Measurements from ENCODE around the gene ST14. TPM values are rescaled to one million over a fixed set of nuclear protein-coding genes. Genes with fewer than 3 reads are reported as not detected.

ST14 gene
- polyA plus RNA-seq, 3 donors: 13.3 to 36.0 (median 23.6) TPM

- Histone ChIP-seq H3K9me3 (replicated peaks in 1 of 2; ENCODE audit: control insufficient read depth in 1 of 2, insufficient read depth in 1 of 2, low read length in 2 of 2) (no peaks in the 10 kb centered on the region), H3K9ac (ENCODE audit: insufficient read depth, low read length, poor library complexity, severe bottlenecking) (no peak overlapping the region), H2AFZ (ENCODE audit: insufficient read depth, low read depth, low read length, poor library complexity, severe bottlenecking) (no peak overlapping the region), H3K4me2 (replicated peaks; ENCODE audit: extremely low read depth, low read length, poor library complexity, severe bottlenecking) (no peak overlapping the region), H3K4me1 (ENCODE audit: control insufficient read depth in 1 of 2, insufficient read depth in 2 of 2, low read length in 2 of 2) (peaks cover 69 to 78% of the 10 kb centered on the region in 2 donors), H3K36me3 (replicated peaks in 1 of 2; ENCODE audit: control insufficient read depth in 1 of 2, insufficient read depth in 2 of 2, low read length in 2 of 2) (peaks cover 34 to 60% of the 10 kb centered on the region in 2 donors), H3K4me3 (replicated peaks in 1 of 3; ENCODE audit: low read depth in 2 of 3, low read length in 3 of 3) (no peak overlapping the region), H3K79me2 (ENCODE audit: insufficient read depth, low read length) (peaks cover 86% of the 10 kb centered on the region), H3K27me3 (ENCODE audit: control insufficient read depth in 2 of 2, insufficient read depth in 2 of 2, low read length in 2 of 2) (no peaks in the 10 kb centered on the region), H3K27ac (ENCODE audit: low read depth in 1 of 2, low read length in 2 of 2) (peak overlapping the region in 1 of 2 donors; percentile 91), H4K20me1 (ENCODE audit: insufficient read depth, low read length) (peaks cover 72% of the 10 kb centered on the region)
- TF ChIP-seq, protein P1, sequence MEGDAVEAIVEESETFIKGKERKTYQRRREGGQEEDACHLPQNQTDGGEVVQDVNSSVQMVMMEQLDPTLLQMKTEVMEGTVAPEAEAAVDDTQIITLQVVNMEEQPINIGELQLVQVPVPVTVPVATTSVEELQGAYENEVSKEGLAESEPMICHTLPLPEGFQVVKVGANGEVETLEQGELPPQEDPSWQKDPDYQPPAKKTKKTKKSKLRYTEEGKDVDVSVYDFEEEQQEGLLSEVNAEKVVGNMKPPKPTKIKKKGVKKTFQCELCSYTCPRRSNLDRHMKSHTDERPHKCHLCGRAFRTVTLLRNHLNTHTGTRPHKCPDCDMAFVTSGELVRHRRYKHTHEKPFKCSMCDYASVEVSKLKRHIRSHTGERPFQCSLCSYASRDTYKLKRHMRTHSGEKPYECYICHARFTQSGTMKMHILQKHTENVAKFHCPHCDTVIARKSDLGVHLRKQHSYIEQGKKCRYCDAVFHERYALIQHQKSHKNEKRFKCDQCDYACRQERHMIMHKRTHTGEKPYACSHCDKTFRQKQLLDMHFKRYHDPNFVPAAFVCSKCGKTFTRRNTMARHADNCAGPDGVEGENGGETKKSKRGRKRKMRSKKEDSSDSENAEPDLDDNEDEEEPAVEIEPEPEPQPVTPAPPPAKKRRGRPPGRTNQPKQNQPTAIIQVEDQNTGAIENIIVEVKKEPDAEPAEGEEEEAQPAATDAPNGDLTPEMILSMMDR (IDR thresholded peaks at IDR 0.05): no peak
- Mint-ChIP-seq H3K4me3 (no peak overlapping the region), H3K9me3 (peaks cover 0 to 3% (median 0%) of the 10 kb centered on the region in 7 donors), H3K27me3 (ENCODE audit: low read depth in 3 of 3) (peaks cover 0 to 4% (median 2%) of the 10 kb centered on the region in 3 donors), H3K27ac (peak overlapping the region in 6 of 7 donors; percentile 73 to 100 (median 91)), H3K36me3 (peaks cover 67 to 78% of the 10 kb centered on the region in 2 donors), H3K4me1 (peaks cover 79% of the 10 kb centered on the region)
- 100% methylated on average over 3 of the region's 5 CpGs for WGBS (ENCODE audit: insufficient coverage)
- intact Hi-C loops (cut with micrococcal nuclease): loop anchor here in 1 of 2 donors (5.0 kb wide), 2 partner anchors 33 to 48 kb away; no protein-coding TSS in a partner anchor
- DNase-seq: no peak
These were observed 39.5 kb upstream of the ST14 start for GRCh38 chr11:130120045-130120444.

GRCh38 chr11:130121445-130121978 lies 38.1 kb upstream of the ST14 start:
- H4K20me1 ChIP-seq (ENCODE audit: insufficient read depth, low read length): peaks cover 71% of the 10 kb centered on the region
- peak overlapping the region in 1 of 3 experiments; percentile 21 for H3K4me3 ChIP-seq (replicated peaks in 1 of 3; ENCODE audit: low read depth in 2 of 3, low read length in 3 of 3)
- Mint-ChIP-seq H3K27ac (peak overlapping the region; percentile 98 to 100 (median 100)), H3K4me3 (peak overlapping the region in 1 of 2 donors; percentile 5), H3K9me3 (peaks cover 0 to 3% (median 0%) of the 10 kb centered on the region in 7 donors), H3K27me3 (ENCODE audit: low read depth in 3 of 3) (peaks cover 0 to 4% (median 2%) of the 10 kb centered on the region in 3 donors), H3K36me3 (peaks cover 67 to 81% of the 10 kb centered on the region in 2 donors), H3K4me1 (peaks cover 89% of the 10 kb centered on the region)
- TF ChIP-seq, protein P1 (IDR thresholded peaks at IDR 0.05): no peak
- peaks cover 39 to 62% of the 10 kb centered on the region in 2 donors for H3K36me3 ChIP-seq (replicated peaks in 1 of 2; ENCODE audit: control insufficient read depth in 1 of 2, insufficient read depth in 2 of 2, low read length in 2 of 2)
- WGBS (ENCODE audit: insufficient coverage): 47% methylated on average over 5 of the region's 5 CpGs
- peak in 2 of 3 donors; percentile 43 to 69 for DNase-seq
- no peak overlapping the region for H2AFZ ChIP-seq (ENCODE audit: insufficient read depth, low read depth, low read length, poor library complexity, severe bottlenecking)
- intact Hi-C loops (cut with micrococcal nuclease): loop anchor here in 1 of 2 donors (5.0 kb wide), 2 partner anchors 34 to 49 kb away; no protein-coding TSS in a partner anchor
- peaks cover 86% of the 10 kb centered on the region for H3K79me2 ChIP-seq (ENCODE audit: insufficient read depth, low read length)
- no peaks in the 10 kb centered on the region for H3K9me3 ChIP-seq (replicated peaks in 1 of 2; ENCODE audit: control insufficient read depth in 1 of 2, insufficient read depth in 1 of 2, low read length in 2 of 2)
- peak overlapping the region; percentile 47 for H3K4me2 ChIP-seq (replicated peaks; ENCODE audit: extremely low read depth, low read length, poor library complexity, severe bottlenecking)
- H3K27ac ChIP-seq (ENCODE audit: low read depth in 1 of 2, low read length in 2 of 2): peak overlapping the region; percentile 61 to 91
- peaks cover 84 to 93% of the 10 kb centered on the region in 2 donors for H3K4me1 ChIP-seq (ENCODE audit: control insufficient read depth in 1 of 2, insufficient read depth in 2 of 2, low read length in 2 of 2)
- H3K27me3 ChIP-seq (ENCODE audit: control insufficient read depth in 2 of 2, insufficient read depth in 2 of 2, low read length in 2 of 2): no peaks in the 10 kb centered on the region
- H3K9ac ChIP-seq (ENCODE audit: insufficient read depth, low read length, poor library complexity, severe bottlenecking): peak overlapping the region; percentile 11

Measured in CD14-positive monocyte (primary cell).